GM21619 (cell line): Measurements from ENCODE around the gene S100A5.

ENCODE experiments used
- ATAC-seq: cut with Tn5 transposase; IDR thresholded peaks from one replicate; pipeline ENCODE4 v1.9.1; 2021; ENCODE audit not compliant: unreplicated experiment

Gene S100A5

DNA sequence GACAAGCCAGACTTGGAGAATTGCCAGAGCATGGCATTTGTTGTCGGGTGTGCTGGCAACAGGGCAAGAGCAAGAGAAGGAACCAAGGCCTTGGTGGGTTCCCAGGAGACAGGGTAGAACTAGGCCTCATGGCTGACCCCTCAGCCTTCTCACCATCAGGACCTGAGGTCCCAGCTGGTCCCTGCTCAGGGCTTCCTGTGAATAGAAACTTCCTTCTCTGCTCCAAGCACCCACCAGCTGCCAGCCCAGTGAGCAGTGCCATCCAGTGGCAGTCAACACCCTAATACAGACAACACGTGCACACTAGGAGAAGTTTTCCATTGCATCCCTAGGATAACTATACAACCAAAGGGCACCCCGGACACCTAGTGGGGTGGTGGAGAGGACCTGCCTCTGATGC is 27.7 kb downstream of the S100A5 start:
- ATAC-seq: no peak

DNA sequence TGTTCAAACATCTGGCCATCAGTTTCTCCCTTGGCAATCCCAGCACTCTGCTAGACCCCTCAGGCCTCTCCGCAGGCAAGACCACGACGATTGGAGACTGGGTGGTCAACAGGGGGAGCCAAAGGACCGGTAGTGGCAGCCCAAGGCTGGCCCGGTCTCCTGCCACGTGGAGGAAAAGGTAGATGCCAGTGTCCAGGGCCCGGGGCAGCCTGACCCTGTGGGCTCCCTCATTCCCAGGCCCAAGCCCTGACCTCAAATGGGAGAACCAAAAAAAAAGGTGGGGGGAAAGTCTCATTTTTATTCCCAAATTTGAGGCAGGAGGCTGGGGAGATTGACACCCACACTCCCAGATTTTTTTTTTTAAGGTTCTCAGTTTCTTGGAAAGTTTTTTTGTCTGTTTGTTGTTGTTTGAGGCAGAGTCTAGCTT is 29.7 kb downstream of the S100A5 start:
- no peak for ATAC-seq

DNA sequence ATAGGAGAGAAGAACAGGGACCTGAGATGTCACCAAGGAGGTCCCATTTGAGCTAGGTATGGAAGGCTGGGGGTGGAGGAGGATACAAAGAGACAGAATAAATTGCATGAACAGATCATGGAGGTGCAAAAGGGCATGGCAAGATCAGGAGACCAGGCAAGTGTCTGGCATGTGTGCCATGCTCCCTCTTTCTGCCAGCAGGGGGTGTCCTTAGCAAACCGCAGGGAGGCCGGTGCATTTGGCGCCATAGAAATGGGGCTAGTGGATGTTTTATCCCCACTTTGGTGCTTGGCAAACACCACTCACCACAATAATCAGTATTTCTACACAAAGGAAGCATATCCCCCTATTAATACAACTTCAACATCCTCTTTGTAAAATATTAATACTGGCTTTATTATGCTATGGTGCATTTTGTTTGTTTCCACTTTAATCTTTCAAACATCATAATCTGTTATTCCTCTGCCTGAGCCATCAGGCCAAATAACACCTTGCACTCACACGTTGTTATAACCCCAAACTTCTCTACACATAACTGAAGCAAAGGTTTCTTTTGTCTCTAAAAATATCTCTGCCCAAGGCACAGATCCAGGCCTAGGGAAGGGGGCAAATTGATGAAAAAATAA is 30.9 kb downstream of the S100A5 start:
- no peak for ATAC-seq

DNA sequence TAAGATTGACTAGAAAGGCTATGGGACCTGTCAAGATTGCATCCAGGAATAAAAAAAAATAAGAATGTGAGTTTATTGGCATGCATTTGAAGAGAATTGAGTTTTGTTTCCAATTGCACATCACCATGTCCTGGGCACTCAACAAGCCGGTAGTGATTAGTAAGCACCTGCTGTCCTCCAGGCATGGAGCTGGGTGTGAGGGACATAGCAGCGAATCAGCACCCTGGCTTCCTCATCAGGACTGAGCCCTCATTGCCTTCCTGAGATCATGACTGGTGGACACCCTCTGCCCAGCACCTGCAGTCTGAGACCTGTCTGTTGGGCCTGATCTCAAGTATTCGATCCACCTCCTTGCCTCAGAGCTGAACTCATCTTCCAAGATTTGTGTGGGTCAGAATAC is 31.7 kb downstream of the S100A5 start:
- ATAC-seq: no peak

DNA sequence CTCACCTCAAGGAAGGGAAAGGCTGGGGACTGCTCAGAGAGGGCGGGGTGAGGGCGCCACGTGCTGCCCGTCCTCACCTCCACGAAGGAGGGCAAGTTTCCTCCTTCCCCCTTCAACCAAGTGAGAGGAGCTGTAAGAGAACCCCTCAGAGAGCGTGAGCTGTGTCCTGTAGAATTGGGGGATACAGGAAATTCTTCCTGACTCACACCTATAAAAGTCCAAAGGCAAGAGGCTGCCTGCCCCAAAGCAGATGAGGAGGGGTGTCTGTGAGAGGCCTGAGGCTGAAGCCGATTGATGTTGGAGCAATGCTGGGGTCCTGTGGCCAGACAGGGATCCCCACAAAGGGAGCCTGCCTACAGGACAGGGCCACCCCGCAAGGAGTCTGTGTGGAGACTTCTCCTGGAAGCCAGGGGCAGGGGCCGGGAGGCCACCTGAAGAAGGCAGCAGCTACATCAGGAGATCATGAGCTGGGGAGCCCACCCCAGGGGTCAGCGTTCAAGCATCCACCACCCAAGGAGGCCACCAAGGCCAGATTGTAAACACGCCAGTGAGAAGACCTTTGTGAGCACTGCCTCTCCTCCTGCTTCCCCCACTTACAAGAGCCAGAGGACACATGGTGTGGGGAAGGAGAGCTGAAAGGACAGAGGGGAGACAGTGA is 32.7 kb downstream of the S100A5 start:
- ATAC-seq: no peak

DNA sequence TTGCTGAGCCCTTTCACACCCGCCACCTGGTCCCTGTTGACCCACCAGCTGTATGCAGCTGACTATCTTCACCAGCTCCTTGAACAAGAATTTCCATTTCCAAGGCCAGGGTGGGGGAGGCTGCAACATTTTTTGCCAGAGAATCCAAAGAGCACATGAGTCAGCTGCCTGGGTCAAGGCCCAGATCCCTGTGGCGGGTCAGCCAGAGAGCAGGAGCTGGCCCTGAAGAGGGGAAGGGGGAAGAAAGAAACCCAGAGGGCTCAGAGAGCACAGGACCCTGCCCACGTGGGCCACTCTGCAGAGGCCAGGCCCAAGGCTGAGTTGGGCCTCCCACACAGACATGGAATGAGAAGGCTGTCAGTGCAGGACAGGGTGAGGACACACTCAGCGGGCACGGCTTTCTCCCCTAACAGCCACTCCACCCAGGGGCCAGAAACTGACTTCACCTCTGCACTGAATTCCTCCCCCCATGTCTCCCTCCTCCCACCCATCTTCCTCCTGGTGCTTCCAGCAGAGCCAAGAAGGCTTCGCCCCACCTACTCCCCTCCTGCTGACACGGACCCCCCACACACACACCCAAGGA is 33.8 kb downstream of the S100A5 start:
- no peak for ATAC-seq

DNA sequence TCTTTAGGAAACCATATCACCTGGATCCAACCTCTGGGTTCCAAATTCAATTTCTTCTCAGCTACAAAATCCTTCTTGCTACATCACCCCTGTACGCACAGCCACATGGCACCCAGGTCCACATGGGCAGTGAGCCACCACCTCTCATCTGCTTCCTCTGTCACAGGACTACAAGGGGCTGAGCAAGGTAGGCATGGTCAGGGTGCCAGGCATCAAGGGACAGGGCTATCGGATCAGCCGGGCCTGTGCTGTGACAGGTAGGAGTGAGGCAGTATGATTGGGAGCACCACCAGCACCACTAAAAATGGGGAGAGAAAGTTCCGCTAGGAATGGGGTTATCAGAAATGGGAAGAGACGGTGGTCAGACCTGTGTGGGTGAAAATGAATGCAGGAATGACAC is 34.3 kb downstream of the S100A5 start:
- ATAC-seq: no peak

DNA sequence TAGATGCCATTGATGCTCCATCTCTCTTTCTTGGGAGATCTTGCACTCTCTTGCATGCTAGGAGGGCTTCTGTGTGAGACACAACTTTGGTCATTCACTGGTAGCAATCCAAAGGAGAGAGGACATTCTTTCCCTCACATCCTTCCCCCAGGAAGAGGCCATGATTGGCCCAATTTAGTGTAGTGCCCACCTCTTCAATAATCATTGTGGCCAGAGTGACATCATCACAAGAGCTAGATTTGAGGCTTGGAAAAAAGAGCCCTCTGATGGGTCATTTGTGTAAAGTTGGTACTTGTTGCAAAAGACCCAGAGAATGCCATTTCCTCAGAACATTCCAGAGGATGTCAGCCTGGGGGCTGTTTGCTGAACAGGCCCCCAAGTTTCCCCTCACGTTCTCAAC is 35.2 kb downstream of the S100A5 start:
- ATAC-seq: no peak

DNA sequence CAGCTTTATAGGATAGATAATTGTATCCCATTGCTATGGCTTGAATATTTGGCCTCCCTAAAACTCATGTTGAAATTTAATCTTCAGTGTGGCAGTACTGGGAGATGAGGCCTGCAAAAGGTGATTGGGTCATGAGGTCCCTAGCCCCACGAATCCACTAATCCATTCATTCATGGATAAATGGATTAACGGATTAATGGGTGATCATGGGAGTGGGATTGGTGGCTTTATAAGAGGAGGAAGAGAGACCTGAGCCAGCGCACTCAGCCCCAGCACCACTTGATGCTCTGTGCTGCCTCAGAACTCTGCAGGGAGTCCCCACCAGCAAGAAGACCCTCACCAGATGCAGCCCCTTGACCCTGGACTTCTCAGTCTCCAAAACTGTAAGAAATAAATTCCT is 37.0 kb downstream of the S100A5 start:
- ATAC-seq: no peak

DNA sequence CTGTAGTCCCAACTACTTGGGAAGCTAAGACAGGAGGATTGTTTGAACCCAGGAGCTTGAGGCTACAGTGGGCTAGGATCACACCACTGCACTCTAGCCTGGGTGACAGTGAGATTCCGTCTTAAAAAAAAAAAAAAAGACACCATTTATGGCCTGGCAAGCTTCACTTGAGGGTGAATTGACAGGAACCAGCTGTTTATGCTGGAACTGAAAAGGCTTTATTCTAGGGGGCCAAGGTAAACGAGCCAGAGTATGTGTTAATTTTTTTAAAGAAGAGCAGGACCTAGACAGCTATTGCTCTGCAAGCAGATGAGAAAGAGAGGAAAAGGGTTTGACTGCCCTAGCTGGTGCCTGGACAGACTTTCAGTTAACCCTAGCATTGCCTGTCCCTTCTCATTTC is 42.0 kb downstream of the S100A5 start:
- ATAC-seq: no peak

DNA sequence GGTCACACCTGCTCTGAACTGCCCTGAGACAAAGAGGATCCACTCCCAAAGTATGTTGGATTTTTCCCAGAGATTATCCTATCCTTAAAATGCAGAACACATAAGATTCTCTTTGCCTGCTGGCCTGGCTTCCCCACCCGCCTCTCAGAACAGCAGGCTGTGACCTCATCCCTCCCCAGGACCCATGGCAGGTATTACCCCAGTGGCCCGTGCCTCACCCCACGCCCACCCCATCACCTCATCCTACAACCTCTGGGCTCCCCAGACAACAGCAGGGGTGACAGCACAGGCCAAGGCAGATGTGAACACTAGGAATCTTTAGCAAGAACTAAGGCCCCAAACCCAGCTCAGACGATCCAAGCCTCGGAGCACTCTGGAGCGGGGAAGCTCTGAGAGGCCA is 45.2 kb downstream of the S100A5 start:
- ATAC-seq: no peak

DNA sequence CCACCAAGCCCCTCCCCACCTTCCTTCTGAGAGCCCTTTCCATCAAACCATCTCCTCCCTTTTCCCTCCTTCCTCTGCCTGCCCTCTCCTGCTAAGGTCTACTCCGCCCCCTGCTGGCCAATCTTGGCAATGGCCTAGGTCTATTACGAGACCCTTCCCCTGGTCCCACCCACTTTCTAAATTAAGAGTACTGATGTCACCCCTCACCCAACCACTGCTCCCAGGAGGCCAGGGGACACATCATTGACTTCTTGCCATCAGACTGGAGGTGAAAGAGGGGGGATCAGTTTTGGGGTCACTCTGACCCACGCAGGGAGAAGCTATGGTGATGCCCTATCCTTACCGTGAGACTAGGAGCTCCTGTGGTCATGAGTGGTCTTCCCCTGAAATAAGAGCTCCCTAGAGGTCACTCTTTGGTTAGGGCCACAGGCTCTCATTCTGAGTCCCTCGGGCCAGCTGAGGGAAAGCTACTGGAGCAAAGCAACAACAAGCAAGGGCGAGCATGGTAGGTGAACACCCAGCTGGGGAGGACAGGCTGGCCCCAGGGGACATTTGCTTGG is 45.7 kb downstream of the S100A5 start:
- ATAC-seq: no peak

DNA sequence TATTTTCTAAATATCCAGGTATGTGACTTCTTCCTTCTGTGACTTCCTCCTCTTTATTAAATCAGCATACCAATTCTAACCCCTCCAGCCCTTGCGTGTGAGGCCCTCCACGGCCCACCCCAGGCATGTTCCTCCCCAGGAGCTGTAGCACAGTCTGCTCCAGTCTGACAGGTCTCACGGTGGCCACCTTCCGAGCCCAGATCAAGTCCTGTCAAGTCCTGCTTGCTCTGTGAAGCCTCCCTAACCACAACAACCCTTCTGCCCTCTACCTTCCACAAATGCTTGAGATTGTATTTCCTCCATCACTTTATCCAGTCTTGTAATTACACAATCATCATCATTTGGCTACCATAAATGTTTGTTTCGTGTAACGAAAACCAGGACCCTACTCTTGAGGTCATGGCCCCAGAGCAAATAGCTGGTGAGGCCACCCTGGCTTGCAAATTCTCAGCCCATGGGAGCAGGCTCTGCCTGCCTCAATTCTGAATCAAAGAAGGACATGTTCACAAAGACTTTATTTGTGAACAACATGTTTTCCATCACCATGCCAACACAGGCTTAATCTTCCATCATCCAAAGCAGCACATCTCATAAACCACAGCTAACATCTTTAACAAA is 47.3 kb downstream of the S100A5 start:
- ATAC-seq: no peak

DNA sequence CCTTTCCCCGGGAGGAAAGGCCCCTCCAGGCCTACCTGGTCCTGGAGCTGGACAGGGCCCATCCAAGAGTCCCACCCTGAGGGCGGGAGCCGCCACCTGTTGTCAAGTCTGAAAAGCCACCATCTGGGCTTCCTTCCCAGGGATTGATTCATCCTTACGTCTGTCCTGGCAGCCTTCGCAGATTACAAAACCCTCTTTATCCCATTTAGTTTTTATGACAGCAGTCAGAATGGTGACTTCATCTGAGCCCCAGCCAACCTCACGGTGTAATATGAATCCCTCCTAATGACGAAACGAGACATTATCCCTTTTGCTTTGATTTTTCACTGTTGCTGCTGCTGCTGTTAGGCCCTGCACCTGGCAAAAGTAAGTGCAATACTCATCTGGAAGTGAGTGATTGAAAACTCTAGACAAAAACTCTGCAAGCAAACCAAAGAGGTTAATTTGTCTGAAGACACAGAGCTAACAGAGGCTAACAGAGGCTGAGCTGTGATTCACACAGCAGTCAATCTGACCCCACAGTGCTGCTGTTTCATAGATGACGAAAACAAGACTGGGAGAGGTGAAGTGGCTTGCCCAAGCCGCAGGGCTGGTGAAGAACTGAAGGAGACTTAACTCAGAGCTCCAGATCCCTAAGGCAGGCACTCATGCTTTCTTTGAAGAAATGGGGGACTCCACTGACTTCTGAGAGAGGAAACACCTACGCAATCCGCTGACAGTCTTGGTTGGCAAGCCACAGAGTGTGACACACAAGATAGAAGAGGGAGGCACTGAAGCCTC is 50.3 kb downstream of the S100A5 start:
- no peak for ATAC-seq

DNA sequence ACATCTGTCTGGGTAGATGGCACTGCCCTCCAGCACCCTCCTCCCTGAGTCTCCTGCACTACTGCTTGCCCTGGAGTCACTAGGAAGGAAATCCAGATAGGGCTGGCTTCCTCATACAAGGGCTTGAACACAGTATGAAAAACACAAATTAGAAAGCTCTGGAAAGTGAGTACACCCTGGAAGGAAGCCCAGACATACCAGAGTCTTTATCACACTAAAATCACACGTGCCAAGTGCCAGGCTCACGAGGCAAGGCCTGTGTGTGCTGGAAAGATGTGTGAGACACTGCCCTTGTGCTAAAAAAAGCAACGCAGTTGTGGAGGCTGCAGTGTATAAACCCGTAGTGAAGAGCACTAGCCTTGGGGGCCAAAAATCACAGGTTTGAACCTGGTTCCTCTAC is 52.0 kb downstream of the S100A5 start:
- no peak for ATAC-seq

DNA sequence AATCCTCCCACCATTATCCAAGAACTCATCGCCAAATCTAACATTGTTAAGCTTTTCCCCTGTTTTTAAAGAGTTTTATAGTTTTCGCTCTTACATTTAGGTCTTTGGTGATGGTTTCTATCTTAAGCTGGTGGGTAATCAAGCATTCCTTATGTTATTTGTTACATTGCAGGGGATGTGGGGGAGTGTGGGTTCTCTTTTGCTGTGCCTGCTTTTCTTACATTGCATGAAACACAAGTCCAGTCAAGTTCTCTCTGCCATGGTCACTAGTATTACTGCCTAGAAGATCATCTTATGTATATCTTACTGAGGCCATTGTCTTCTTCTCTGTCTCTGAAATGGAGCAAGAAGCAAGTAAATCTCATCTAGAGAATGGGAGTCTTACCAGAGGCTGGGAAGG is 53.0 kb downstream of the S100A5 start:
- no peak for ATAC-seq
